CD4-positive, alpha-beta T cell (primary cell): ENCODE data around the gene SHISA9. TPM values are rescaled to one million over a fixed set of nuclear protein-coding genes. Genes with fewer than 3 reads are reported as not detected.

Experiments used
- ATAC-seq: fragments of 200-7000 bp; cut with Tn5 transposase; one replicate; pipeline ENCODE4 v1.10.0; 2022; ENCODE audit warnings: mild to moderate bottlenecking; ENCODE audit not compliant: poor library complexity
- CTCF ChIA-PET: fragments of 350-600 bp; sonication (Branson Sonifier 250); formaldehyde crosslinking; loops from one replicate; lab custom pipeline; 2021; ENCODE audit warnings: antibody characterized with exemption, inconsistent platforms; lab: Charles Lee
- POLR2A ChIA-PET: fragments of 350-600 bp; sonication (Branson Sonifier 250); formaldehyde crosslinking; loops from one replicate; lab custom pipeline; 2021; ENCODE audit warnings: antibody characterized with exemption, inconsistent platforms; lab: Charles Lee
- DNase-seq, 14 experiments: peaks; one replicate each; pipeline ENCODE4 v3.0.0-alpha.2; 2013 to 2020; ENCODE audit warnings: mixed read lengths in 2 of 14
- H3K27ac ChIP-seq, 2 donors: one replicate each; pipeline versions ENCODE4 v1.5.1 to v1.7.0; 2013; ENCODE audit warnings: low read length in 2 of 2, low read depth in 1 of 2, mild to moderate bottlenecking in 1 of 2
- H3K27me3 ChIP-seq, 2 experiments: 1 replicate in 1 of 2; 2 replicates in 1 of 2; pipeline versions ENCODE4 v1.6.1 to v1.7.0; 2013; ENCODE audit warnings: low read length in 2 of 2, control low read depth in 1 of 2, mild to moderate bottlenecking in 1 of 2, moderate library complexity in 1 of 2; ENCODE audit not compliant: insufficient read depth in 2 of 2, control insufficient read depth in 1 of 2
- H3K36me3 ChIP-seq: one replicate; pipeline ENCODE4 v1.6.1; 2013; ENCODE audit warnings: low read length, control low read depth; ENCODE audit not compliant: insufficient read depth
- H3K4me1 ChIP-seq: one replicate; pipeline ENCODE4 v1.6.1; 2013; ENCODE audit warnings: low read length, control low read depth; ENCODE audit not compliant: insufficient read depth
- H3K4me3 ChIP-seq: one replicate; pipeline ENCODE4 v1.5.1; 2013; ENCODE audit warnings: mild to moderate bottlenecking, low read length, moderate library complexity
- H3K9me3 ChIP-seq, 2 experiments: 1 replicate in 1 of 2; 2 replicates in 1 of 2; pipeline versions ENCODE4 v1.6.1 to v1.7.0; 2013; ENCODE audit warnings: low read length in 2 of 2, mild to moderate bottlenecking in 2 of 2, control low read depth in 1 of 2, moderate library complexity in 1 of 2; ENCODE audit not compliant: control insufficient read depth in 1 of 2, insufficient read depth in 1 of 2
- H3K27ac Mint-ChIP-seq: one replicate; pipeline ENCODE4 v1.8.0; 2020; ENCODE audit warnings: mixed read lengths
- H3K27me3 Mint-ChIP-seq: one replicate; pipeline ENCODE4 v1.8.0; 2021; ENCODE audit warnings: mixed read lengths
- H3K36me3 Mint-ChIP-seq: one replicate; pipeline ENCODE4 v1.8.0; 2021; ENCODE audit warnings: low read depth, mixed read lengths
- H3K4me1 Mint-ChIP-seq: one replicate; pipeline ENCODE4 v1.8.0; 2021; ENCODE audit warnings: low read depth, mixed read lengths
- H3K4me3 Mint-ChIP-seq: one replicate; pipeline ENCODE4 v1.8.0; 2020; ENCODE audit warnings: mild to moderate bottlenecking, mixed read lengths
- H3K9me3 Mint-ChIP-seq: one replicate; pipeline ENCODE4 v1.8.0; 2020; ENCODE audit warnings: mixed read lengths
- intact Hi-C, 2 experiments: fragments of 100-400 bp; cut with DNase I in 1 of 2; cut with micrococcal nuclease in 1 of 2; formaldehyde crosslinking; loops; one replicate each; pipeline versions ENCODE4 v1.15.1 to v1.9.0; 2023 to 2025; cut with DNase I, micrococcal nuclease
- total RNA-seq, 174 experiments: library from RNA in 2 of 174; stranded (reverse) in 2 of 174; gene quantifications; one replicate each; pipeline ENCODE4 v1.2.3 and lab custom pipeline; 2021 to 2026
- TF ChIP-seq, protein P1 (sequence below): fragments of 200-600 bp; IDR thresholded peaks from one replicate; pipeline ENCODE4 v1.8.0; 2022; ENCODE audit warnings: antibody characterized with exemption, mild to moderate bottlenecking

Gene SHISA9
- total RNA-seq, 2 experiments from 2014 or later, result not detected

DNA sequence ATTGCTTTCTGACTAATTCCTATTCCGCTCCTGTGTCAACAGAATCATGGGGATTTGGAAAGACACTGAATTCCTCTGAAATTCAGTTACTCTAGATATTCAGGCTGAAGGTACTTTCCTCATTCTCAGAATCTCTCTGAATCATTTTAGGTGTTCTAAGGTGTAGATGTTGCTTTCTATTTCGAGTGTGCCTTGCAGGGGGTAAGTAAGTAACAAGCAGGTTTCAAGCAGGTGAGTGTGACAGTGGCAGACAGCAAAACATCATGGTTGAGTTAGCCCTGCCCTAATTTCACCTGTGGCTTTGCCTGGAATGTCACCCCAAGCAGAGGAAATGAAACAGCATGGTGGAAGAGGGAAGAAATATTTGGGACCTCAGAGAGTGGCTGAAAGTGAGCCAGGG, 75.1 kb downstream of the SHISA9 start:
- no peaks in the 10 kb centered on the region for H3K36me3 ChIP-seq
- intact Hi-C loops, result no loop called here
- DNase-seq (no peak), ATAC-seq (no peak)
- peaks cover 8% of the 10 kb centered on the region for H3K27me3 Mint-ChIP-seq
- no peaks in the 10 kb centered on the region for H3K4me1 Mint-ChIP-seq
- ChIA-PET POLR2A (no interaction called here), CTCF (no interaction called here)
- peaks cover 0 to 5% of the 10 kb centered on the region in 2 experiments for H3K9me3 ChIP-seq
- H3K4me1 ChIP-seq, result no peaks in the 10 kb centered on the region
- H3K4me3 Mint-ChIP-seq, result no peak overlapping the region
- no peak overlapping the region for H3K27ac Mint-ChIP-seq
- H3K4me3 ChIP-seq, result no peak overlapping the region
- TF ChIP-seq, protein P1, sequence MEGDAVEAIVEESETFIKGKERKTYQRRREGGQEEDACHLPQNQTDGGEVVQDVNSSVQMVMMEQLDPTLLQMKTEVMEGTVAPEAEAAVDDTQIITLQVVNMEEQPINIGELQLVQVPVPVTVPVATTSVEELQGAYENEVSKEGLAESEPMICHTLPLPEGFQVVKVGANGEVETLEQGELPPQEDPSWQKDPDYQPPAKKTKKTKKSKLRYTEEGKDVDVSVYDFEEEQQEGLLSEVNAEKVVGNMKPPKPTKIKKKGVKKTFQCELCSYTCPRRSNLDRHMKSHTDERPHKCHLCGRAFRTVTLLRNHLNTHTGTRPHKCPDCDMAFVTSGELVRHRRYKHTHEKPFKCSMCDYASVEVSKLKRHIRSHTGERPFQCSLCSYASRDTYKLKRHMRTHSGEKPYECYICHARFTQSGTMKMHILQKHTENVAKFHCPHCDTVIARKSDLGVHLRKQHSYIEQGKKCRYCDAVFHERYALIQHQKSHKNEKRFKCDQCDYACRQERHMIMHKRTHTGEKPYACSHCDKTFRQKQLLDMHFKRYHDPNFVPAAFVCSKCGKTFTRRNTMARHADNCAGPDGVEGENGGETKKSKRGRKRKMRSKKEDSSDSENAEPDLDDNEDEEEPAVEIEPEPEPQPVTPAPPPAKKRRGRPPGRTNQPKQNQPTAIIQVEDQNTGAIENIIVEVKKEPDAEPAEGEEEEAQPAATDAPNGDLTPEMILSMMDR, result no peak
- peaks cover 0 to 3% of the 10 kb centered on the region in 2 experiments for H3K27me3 ChIP-seq
- H3K27ac ChIP-seq, result no peak overlapping the region
- peaks cover 8% of the 10 kb centered on the region for H3K9me3 Mint-ChIP-seq
- no peaks in the 10 kb centered on the region for H3K36me3 Mint-ChIP-seq

DNA sequence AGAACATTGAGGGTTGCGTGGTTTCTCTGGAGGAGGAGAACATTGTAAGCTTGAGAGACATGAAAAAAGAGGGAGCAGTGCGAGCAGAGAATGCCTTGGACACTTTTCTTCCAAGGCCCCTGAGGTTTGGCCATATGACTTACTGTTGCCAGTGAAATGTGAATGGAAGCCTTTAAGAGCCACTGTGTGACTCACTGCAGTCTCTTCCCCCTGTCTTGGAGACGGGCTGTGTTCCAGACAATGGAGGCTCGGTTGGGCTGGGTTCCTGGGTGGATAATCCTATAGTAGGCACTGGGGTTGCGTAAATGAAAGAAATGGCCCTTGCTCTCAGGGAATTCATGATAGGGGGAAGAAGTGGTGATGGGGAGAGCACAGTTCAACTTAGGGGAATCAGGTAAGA, 75.5 kb downstream of the SHISA9 start:
- H3K27me3 Mint-ChIP-seq, result peaks cover 5% of the 10 kb centered on the region
- H3K4me1 Mint-ChIP-seq, result no peaks in the 10 kb centered on the region
- no peak for ATAC-seq
- Histone ChIP-seq H3K27me3 (peaks cover 0 to 3% of the 10 kb centered on the region in 2 experiments), H3K4me1 (no peaks in the 10 kb centered on the region), H3K36me3 (no peaks in the 10 kb centered on the region), H3K4me3 (no peak overlapping the region), H3K27ac (no peak overlapping the region), H3K9me3 (peaks cover 0 to 5% of the 10 kb centered on the region in 2 experiments)
- DNase-seq, result no peak
- CTCF ChIA-PET, result no interaction called here
- no peaks in the 10 kb centered on the region for H3K36me3 Mint-ChIP-seq
- H3K4me3 Mint-ChIP-seq, result no peak overlapping the region
- intact Hi-C loops, result no loop called here
- TF ChIP-seq, protein P1, result no peak
- H3K9me3 Mint-ChIP-seq, result peaks cover 9% of the 10 kb centered on the region
- POLR2A ChIA-PET, result no interaction called here
- H3K27ac Mint-ChIP-seq, result no peak overlapping the region

DNA sequence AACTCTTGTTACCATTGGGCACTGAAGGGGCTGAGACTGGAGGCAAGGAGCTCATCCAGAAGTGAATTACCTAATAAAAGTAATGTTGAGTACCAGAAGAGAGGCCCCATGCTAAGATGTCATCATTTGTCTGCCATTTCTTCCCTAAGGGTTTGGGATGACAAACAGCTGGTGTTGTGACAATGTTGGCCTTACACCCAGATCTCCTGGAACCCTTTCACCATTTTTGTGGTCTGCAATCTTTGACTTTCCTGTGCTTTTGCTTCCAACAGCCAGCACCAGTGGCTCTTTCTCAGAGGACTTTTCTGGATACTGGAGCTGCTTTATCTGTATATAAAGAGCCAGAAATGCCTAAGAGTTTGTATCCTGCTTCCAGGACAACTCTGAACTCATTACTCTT, 84.1 kb downstream of the SHISA9 start:
- H3K4me1 ChIP-seq, result no peaks in the 10 kb centered on the region
- ChIA-PET CTCF (no interaction called here), POLR2A (no interaction called here)
- Mint-ChIP-seq H3K4me1 (no peaks in the 10 kb centered on the region), H3K4me3 (no peak overlapping the region), H3K36me3 (no peaks in the 10 kb centered on the region), H3K9me3 (peaks cover 11% of the 10 kb centered on the region), H3K27me3 (peaks cover 8% of the 10 kb centered on the region), H3K27ac (no peak overlapping the region)
- peaks cover 0 to 2% of the 10 kb centered on the region in 2 experiments for H3K27me3 ChIP-seq
- ATAC-seq, result no peak
- no peak overlapping the region for H3K27ac ChIP-seq
- H3K36me3 ChIP-seq, result no peaks in the 10 kb centered on the region
- DNase-seq, result no peak
- TF ChIP-seq, protein P1, result no peak
- intact Hi-C loops, result no loop called here
- no peak overlapping the region for H3K4me3 ChIP-seq
- H3K9me3 ChIP-seq, result peaks cover 0 to 8% of the 10 kb centered on the region in 2 experiments
